ENCODE data around the gene SLC10A7. TPM values are rescaled to one million over a fixed set of nuclear protein-coding genes. Genes with fewer than 3 reads are reported as not detected.
A peak's percentile ranks its signal among the peaks of the same experiment; 100 is the strongest.

Gene SLC10A7
- total RNA-seq, 2 donors from 2014 or later: 16.9 to 18.0 TPM

GRCh38 chr4:146469022-146469421, 52.7 kb downstream of the SLC10A7 start:
- Mint-ChIP-seq H3K36me3 (no peaks in the 10 kb centered on the region), H3K27ac (no peak overlapping the region), H3K9me3 (no peaks in the 10 kb centered on the region)
- DNase-seq (ENCODE audit: low spot score in 2 of 2): no peak
- no peak for ATAC-seq

DNA sequence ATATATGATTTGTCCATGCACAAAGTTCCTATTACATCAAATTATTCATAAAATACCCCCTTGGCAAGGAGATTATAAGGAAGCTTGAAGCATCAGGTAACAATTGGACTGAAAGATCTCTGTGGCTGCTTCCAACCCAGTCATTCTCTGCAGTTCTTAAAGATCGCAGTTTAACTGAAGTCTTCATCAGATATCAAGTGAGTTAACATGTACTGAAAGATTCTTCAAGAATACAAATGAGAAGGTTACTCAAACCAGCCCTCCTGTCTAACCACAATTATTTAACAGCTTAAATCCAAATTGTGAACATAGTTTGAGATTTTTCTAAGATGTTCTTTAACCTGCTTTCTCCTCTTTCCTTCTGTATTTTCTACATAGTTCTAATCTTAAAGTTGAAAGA, 56.1 kb downstream of the SLC10A7 start:
- no peak overlapping the region for H3K27ac Mint-ChIP-seq

GRCh38 chr4:146462251-146462650, 59.5 kb downstream of the SLC10A7 start:
- no peak for DNase-seq (ENCODE audit: low spot score in 2 of 2)
- no peak overlapping the region for H3K27ac Mint-ChIP-seq
- peaks cover 6 to 24% of the 10 kb centered on the region in 2 donors for H3K36me3 Mint-ChIP-seq
- ATAC-seq: no peak
- H3K9me3 Mint-ChIP-seq: peaks cover 6 to 7% of the 10 kb centered on the region in 2 donors

More for the DNA sequence above, 56.1 kb downstream of the SLC10A7 start:
- H3K36me3 Mint-ChIP-seq: peaks cover 0 to under 1% of the 10 kb centered on the region in 2 donors
- DNase-seq (ENCODE audit: low spot score in 2 of 2) (no peak), ATAC-seq (peak in 1 of 2 donors; percentile 72)
- no peaks in the 10 kb centered on the region for H3K9me3 Mint-ChIP-seq

DNA sequence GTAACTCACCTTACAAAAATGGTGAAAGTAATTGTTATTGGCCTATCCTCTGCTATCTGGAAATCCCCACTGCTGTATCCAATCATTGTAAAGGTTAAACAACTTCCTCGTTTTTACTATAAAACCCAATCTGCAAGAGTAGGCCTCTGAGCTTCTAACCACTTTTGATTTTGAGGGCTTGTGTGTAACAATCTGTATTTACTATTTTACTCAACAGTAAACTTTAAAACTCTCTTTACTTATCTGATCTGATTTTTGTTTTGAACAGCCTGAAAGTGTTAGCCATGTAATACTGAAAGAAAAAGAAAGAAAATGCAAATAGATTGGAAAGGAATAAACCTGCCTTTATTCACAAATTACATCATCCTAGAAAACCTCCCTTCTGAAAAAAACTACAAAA, 63.1 kb downstream of the SLC10A7 start:
- H3K36me3 Mint-ChIP-seq: peaks cover 6 to 46% of the 10 kb centered on the region in 2 donors
- H3K9me3 Mint-ChIP-seq: peaks cover 6 to 7% of the 10 kb centered on the region in 2 donors
- peak; percentile 99 for ATAC-seq
- H3K27ac Mint-ChIP-seq: peak overlapping the region; percentile 86 to 90
- no peak for DNase-seq (ENCODE audit: low spot score in 2 of 2)

DNA sequence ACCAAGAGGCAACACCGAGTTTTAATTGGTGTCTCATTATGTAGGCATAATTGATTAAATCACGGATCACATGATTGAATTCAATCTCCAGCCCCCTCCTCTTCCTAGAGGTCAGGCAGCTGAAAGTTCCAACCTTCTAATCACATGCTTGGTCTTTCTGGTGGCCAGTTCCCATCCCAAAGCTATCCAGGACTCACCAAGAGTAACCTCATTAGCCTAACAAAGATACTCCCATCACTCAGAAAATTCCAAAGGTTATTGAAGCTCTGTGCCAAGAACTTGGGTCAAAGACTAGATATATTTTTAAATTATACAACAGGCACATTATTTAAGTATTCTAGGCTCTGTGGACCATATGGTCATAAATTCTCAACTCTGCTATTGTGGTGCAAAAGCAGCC, 65.1 kb downstream of the SLC10A7 start:
- peaks cover 6 to 56% of the 10 kb centered on the region in 2 donors for H3K36me3 Mint-ChIP-seq
- DNase-seq (ENCODE audit: low spot score in 2 of 2) (no peak), ATAC-seq (no peak)
- peaks cover 6 to 7% of the 10 kb centered on the region in 2 donors for H3K9me3 Mint-ChIP-seq
- H3K27ac Mint-ChIP-seq: no peak overlapping the region

- Mint-ChIP-seq H3K9me3 (peaks cover 2 to 15% of the 10 kb centered on the region in 2 donors), H3K27ac (no peak overlapping the region), H3K36me3 (peaks cover 2 to 65% of the 10 kb centered on the region in 2 donors)
- DNase-seq (ENCODE audit: low spot score in 2 of 2) (no peak), ATAC-seq (no peak)
Observed at GRCh38 chr4:146453181-146453807, 68.4 kb downstream of the SLC10A7 start.

DNA sequence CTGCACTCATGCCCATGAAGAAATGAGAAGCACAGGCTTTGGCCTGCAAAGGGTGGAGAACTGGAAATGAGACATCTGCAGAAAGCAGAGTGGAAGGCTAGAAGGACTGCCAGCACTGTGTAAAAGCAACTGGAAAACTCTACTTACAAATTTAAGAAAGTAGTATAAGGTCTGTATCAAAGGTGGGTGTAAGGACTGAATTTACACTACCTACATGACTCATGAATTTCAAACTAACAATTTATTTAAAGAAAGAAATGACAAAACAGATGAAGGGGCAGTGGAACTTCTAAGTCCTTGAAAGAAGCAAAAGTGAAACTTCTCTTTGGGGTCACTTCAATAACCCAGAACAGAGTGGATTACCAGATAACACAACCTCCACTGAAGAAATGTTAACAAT, 71.2 kb downstream of the SLC10A7 start:
- DNase-seq (ENCODE audit: low spot score in 2 of 2) (no peak), ATAC-seq (peak; percentile 88 to 95)

GRCh38 chr4:146446555-146446954, 75.2 kb downstream of the SLC10A7 start:
- H3K27ac Mint-ChIP-seq: no peak overlapping the region
- H3K9me3 Mint-ChIP-seq: peaks cover 6 to 14% of the 10 kb centered on the region in 2 donors
- peaks cover 13 to 37% of the 10 kb centered on the region in 2 donors for H3K36me3 Mint-ChIP-seq
- DNase-seq (ENCODE audit: low spot score in 2 of 2) (no peak), ATAC-seq (no peak)

More for the DNA sequence above, 71.2 kb downstream of the SLC10A7 start:
- peak overlapping the region; percentile 28 to 70 for H3K27ac Mint-ChIP-seq
- peaks cover 8 to 51% of the 10 kb centered on the region in 2 donors for H3K36me3 Mint-ChIP-seq
- peaks cover 6 to 16% of the 10 kb centered on the region in 2 donors for H3K9me3 Mint-ChIP-seq

DNA sequence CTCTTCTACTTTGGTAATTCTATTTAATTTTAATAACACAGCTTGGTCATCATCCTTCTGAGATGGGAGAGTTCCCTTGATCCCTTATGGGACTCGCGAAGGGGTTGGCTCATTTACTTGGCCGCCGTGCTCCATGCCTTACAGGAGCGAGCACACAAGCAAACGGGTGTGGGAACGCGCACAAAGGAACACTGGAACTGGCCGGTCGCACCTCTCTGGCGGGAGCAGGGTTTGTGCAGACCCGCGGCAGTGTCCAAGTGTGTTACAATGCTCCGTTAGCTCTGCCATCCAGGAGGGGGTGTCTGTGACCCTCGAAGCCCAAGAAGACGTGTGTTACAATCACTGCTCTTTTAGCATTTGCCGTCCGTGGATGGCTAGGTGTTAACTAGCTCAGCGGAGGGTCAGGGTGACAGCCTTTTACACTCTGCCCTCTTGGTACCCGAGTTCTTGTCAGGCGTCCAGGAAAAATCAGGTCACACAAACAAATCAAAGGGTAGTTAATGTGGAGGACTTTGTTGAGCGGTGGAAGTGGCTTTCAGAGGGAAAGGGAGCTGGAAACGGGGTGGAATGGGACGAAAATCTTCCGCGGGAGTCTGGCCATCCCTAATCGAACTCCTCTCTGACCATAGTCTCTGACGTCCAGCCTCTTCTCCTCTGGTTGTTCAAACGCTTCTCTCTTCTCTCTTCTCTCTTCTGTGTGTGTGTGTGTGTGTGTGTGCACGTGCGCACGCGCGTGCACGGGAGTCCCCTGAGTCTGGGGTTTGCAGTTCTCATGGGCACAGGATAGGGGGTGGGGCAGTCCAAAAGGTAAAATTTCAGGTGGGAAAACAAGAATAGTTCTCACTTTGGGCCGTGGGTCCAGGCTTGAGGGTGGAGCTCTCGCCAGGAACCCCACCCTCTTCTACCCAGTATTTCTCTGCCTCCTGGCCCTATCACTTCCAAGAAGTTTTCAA, 76.3 kb downstream of the SLC10A7 start:
- Mint-ChIP-seq H3K36me3 (peaks cover 13 to 26% of the 10 kb centered on the region in 2 donors), H3K9me3 (peaks cover 6 to 10% of the 10 kb centered on the region in 2 donors), H3K27ac (no peak overlapping the region)
- DNase-seq (ENCODE audit: low spot score in 2 of 2) (no peak), ATAC-seq (no peak)

GRCh38 chr4:146443525-146443924, 78.2 kb downstream of the SLC10A7 start:
- DNase-seq (ENCODE audit: low spot score in 2 of 2) (no peak), ATAC-seq (no peak)
- peaks cover 3 to 6% of the 10 kb centered on the region in 2 donors for H3K9me3 Mint-ChIP-seq
- no peak overlapping the region for H3K27ac Mint-ChIP-seq
- H3K36me3 Mint-ChIP-seq: peaks cover 13 to 17% of the 10 kb centered on the region in 2 donors

- H3K9me3 Mint-ChIP-seq: peaks cover 3 to 6% of the 10 kb centered on the region in 2 donors
Observed at GRCh38 chr4:146442801-146443200, 78.9 kb downstream of the SLC10A7 start.

GRCh38 chr4:146439999-146440398, 81.7 kb downstream of the SLC10A7 start:
- Mint-ChIP-seq H3K36me3 (peaks cover under 1 to 1% of the 10 kb centered on the region in 2 donors), H3K9me3 (no peaks in the 10 kb centered on the region), H3K27ac (no peak overlapping the region)
- ATAC-seq (no peak), DNase-seq (ENCODE audit: low spot score in 2 of 2) (no peak)

More at GRCh38 chr4:146442801-146443200, 78.9 kb downstream of the SLC10A7 start:
- Mint-ChIP-seq H3K27ac (no peak overlapping the region), H3K36me3 (peaks cover 13 to 15% of the 10 kb centered on the region in 2 donors)
- DNase-seq (ENCODE audit: low spot score in 2 of 2) (no peak), ATAC-seq (no peak)

GRCh38 chr4:146439437-146439836, 82.3 kb downstream of the SLC10A7 start:
- ATAC-seq (no peak), DNase-seq (ENCODE audit: low spot score in 2 of 2) (no peak)
- H3K36me3 Mint-ChIP-seq: no peaks in the 10 kb centered on the region
- H3K9me3 Mint-ChIP-seq: no peaks in the 10 kb centered on the region
- no peak overlapping the region for H3K27ac Mint-ChIP-seq

DNA sequence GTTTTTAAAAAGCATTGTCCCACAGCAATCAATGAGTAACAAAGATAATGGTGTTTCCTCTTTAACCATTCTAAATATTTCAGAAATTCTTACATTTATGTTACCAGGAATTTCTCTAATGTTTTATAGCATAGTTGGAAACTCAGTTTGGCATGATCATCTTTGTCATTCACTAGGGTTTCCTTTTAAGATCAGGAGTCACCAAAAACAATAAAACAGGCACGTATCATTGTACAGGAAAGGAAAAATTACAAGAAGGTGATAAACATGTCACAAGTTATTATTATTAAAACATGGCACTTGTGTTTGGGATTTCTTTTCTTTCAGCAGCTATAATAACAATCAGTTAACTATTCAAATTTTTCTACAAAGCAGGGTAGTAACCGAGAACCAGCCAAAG, 84.0 kb downstream of the SLC10A7 start:
- ATAC-seq (no peak), DNase-seq (ENCODE audit: low spot score in 2 of 2) (no peak)
- no peaks in the 10 kb centered on the region for H3K9me3 Mint-ChIP-seq
- no peak overlapping the region for H3K27ac Mint-ChIP-seq
- H3K36me3 Mint-ChIP-seq: no peaks in the 10 kb centered on the region

GRCh38 chr4:146436423-146437162, 85.1 kb downstream of the SLC10A7 start:
- Mint-ChIP-seq H3K36me3 (no peaks in the 10 kb centered on the region), H3K27ac (no peak overlapping the region), H3K9me3 (no peaks in the 10 kb centered on the region)
- ATAC-seq (no peak), DNase-seq (ENCODE audit: low spot score in 2 of 2) (no peak)

GRCh38 chr4:146435962-146436361, 85.8 kb downstream of the SLC10A7 start:
- no peak for ATAC-seq
- no peaks in the 10 kb centered on the region for H3K36me3 Mint-ChIP-seq
- H3K27ac Mint-ChIP-seq: no peak overlapping the region
- no peaks in the 10 kb centered on the region for H3K9me3 Mint-ChIP-seq
- DNase-seq (ENCODE audit: low spot score in 2 of 2): no peak

DNA sequence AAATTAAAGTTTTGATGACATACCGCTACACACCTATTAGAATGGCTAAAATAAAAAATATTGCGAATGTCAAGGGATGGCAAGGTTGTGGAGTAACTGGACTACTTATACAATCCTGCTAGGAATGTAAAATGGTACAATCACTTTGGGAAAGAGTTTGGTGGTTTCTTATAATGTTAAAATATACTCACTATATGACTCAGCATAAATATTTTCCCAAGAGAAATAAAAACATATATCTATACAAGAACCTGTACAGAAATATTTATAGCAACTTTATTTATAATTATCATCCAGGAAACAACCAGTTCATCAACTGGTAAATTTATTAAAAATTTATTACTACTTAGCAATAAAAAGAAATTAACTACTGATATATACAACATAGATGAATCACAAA, 89.7 kb downstream of the SLC10A7 start:
- H3K9me3 Mint-ChIP-seq: no peaks in the 10 kb centered on the region
- no peak overlapping the region for H3K27ac Mint-ChIP-seq
- no peaks in the 10 kb centered on the region for H3K36me3 Mint-ChIP-seq
- no peak for ATAC-seq
- no peak for DNase-seq (ENCODE audit: low spot score in 2 of 2)
